Measurements from ENCODE around the gene SCTR. TPM values are rescaled to one million over a fixed set of nuclear protein-coding genes. Genes with fewer than 3 reads are reported as not detected.

The SCTR gene
- total and polyA plus RNA-seq, 4 donors: 0.10 to 1.8 (median 0.93) TPM

Other genes with a start within 250 kb of the SCTR start
- 10 to 100 TPM; 23.6 to 29.5 TPM for gene C2orf76, start 157.6 kb downstream of the SCTR start, total RNA-seq
- 10 to 100 TPM; 17.4 to 19.0 TPM for gene C2orf76, start 157.6 kb downstream of the SCTR start, polyA plus RNA-seq (ENCODE audit: insufficient read length in 2 of 2)
- gene DBI, start 157.5 kb downstream of the SCTR start, total RNA-seq: 100 to 1,000 TPM; 134 to 232 TPM
- 100 to 1,000 TPM; 785 to 887 TPM for gene DBI, start 157.5 kb downstream of the SCTR start, polyA plus RNA-seq (ENCODE audit: insufficient read length in 2 of 2)
- 1 to 10 TPM in 1 of 2 donors, under 1 TPM in 1; 0.69 to 3.4 TPM for gene TMEM37, start 92.6 kb downstream of the SCTR start, total RNA-seq
- gene TMEM37, start 92.6 kb downstream of the SCTR start, polyA plus RNA-seq (ENCODE audit: insufficient read length in 2 of 2): 1 to 10 TPM; 1.6 to 4.7 TPM
- 10 to 100 TPM; 12.8 to 15.3 TPM for gene CFAP221, start 20.0 kb upstream of the SCTR start, total RNA-seq
- gene CFAP221, start 20.0 kb upstream of the SCTR start, polyA plus RNA-seq (ENCODE audit: insufficient read length in 2 of 2): 10 to 100 TPM; 16.2 to 20.3 TPM
- 10 to 100 TPM in 1 of 2 donors, 1 to 10 TPM in 1; 7.9 to 12.5 TPM for gene TMEM177, start 154.7 kb upstream of the SCTR start, total RNA-seq
- 10 to 100 TPM; 13.7 to 17.1 TPM for gene TMEM177, start 154.7 kb upstream of the SCTR start, polyA plus RNA-seq (ENCODE audit: insufficient read length in 2 of 2)
- 100 to 1,000 TPM in 1 of 2 donors, 10 to 100 TPM in 1; 60.9 to 117 TPM for gene PTPN4, start 235.4 kb upstream of the SCTR start, total RNA-seq
- 10 to 100 TPM; 16.8 to 29.1 TPM for gene PTPN4, start 235.4 kb upstream of the SCTR start, polyA plus RNA-seq (ENCODE audit: insufficient read length in 2 of 2)

All from spinal cord (tissue), 4 donors.